Esophagus (tissue), 2 donors: ENCODE data around the gene CERS3. TPM values are rescaled to one million over a fixed set of nuclear protein-coding genes. Genes with fewer than 3 reads are reported as not detected.
"Not testable (repeated sequence)": the region's sequence is repeated elsewhere in the genome, so short reads cannot be mapped to it uniquely, and the experiment has no call there.

ENCODE experiments used
- H3K27ac ChIP-seq, 2 donors: one replicate each; pipeline ENCODE4 v1.5.1; 2013; ENCODE audit warnings: low read depth in 2 of 2, mild to moderate bottlenecking in 2 of 2, inconsistent platforms in 1 of 2, low read length in 1 of 2, moderate library complexity in 1 of 2
- H3K27me3 ChIP-seq, 2 donors: one replicate each; pipeline ENCODE4 v1.6.1; 2013; ENCODE audit warnings: low read length in 2 of 2, control low read depth in 1 of 2, mild to moderate bottlenecking in 1 of 2; ENCODE audit not compliant: insufficient read depth in 2 of 2, control insufficient read depth in 1 of 2
- H3K36me3 ChIP-seq, 2 donors: one replicate each; pipeline ENCODE4 v1.6.1; 2013; ENCODE audit warnings: low read length in 1 of 2; ENCODE audit not compliant: control insufficient read depth in 2 of 2, insufficient read depth in 2 of 2
- H3K4me1 ChIP-seq, 2 donors: one replicate each; pipeline ENCODE4 v1.6.1; 2013; ENCODE audit warnings: low read length in 1 of 2; ENCODE audit not compliant: control insufficient read depth in 2 of 2, insufficient read depth in 2 of 2
- H3K4me3 ChIP-seq, 2 donors: one replicate each; pipeline ENCODE4 v1.5.1; 2013; ENCODE audit warnings: low read length in 2 of 2, mild to moderate bottlenecking in 2 of 2, low read depth in 1 of 2, moderate library complexity in 1 of 2
- H3K9me3 ChIP-seq, 2 donors: one replicate each; pipeline ENCODE4 v1.6.1; 2013; ENCODE audit warnings: mild to moderate bottlenecking in 2 of 2, low read depth in 1 of 2, low read length in 1 of 2, moderate library complexity in 1 of 2; ENCODE audit not compliant: control insufficient read depth in 2 of 2, insufficient read depth in 1 of 2
- WGBS, 2 donors: extraction: QIAGEN DNeasy Blood & Tissue Kit; methylation state at CpG; one replicate each; pipeline ENCODE4 v1.1.7; 2013; 5-methylcytosine and 5-hydroxymethylcytosine counted together
- polyA plus RNA-seq, 2 donors: library from polyadenylated mRNA; stranded (reverse); fragments of 200-250 nt; gene quantifications; one replicate each; pipeline ENCODE4 v1.2.3, GENCODE V29; 2013
- donor health status: healthy with polysubstance abuse.
- donor health status: Bipolar disorder and iron deficiency.

CERS3 gene
- polyA plus RNA-seq, 2 donors = 65.4 to 69.9 TPM

- Histone ChIP-seq H3K27ac (peak overlapping the region; percentile 71 to 76), H3K4me3 (no peak overlapping the region), H3K27me3 (no peaks in the 10 kb centered on the region), H3K4me1 (peaks cover 0 to 4% of the 10 kb centered on the region in 2 donors), H3K36me3 (peaks cover 0 to 4% of the 10 kb centered on the region in 2 donors), H3K9me3 (no peaks in the 10 kb centered on the region)
- 45 to 61% methylated on average over 2 of the region's 2 CpGs for WGBS, 2 donors
These were observed 67.7 kb downstream of the CERS3 start for GRCh38 chr15:100461049-100461448.

GRCh38 chr15:100457201-100457600 lies 71.5 kb downstream of the CERS3 start:
- Histone ChIP-seq H3K36me3 (peaks cover 0 to 4% of the 10 kb centered on the region in 2 donors), H3K4me1 (peaks cover 0 to 4% of the 10 kb centered on the region in 2 donors), H3K9me3 (no peaks in the 10 kb centered on the region), H3K27me3 (no peaks in the 10 kb centered on the region), H3K27ac (no peak overlapping the region), H3K4me3 (no peak overlapping the region)
- WGBS, 2 donors = 68 to 72% methylated on average over 1 of the region's 1 CpG

DNA sequence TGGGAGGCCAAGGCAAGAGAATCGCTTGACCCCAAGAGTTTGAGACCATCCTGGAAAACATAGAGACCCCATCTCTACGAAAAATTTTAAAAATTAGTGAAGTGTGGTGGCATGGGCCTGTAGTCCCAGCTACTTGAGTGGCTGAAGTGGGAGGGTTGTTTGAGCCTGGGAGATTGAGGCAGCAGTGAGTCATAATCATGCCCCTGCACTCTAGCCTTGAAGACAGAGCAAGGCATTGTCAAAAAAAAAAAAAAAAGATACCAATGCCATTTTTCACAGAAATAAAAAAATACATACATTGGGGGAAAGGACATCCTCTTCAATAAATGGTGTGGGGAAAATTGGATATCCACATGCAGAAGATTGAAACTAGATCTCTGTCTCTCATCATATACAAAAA lies 74.6 kb downstream of the CERS3 start:
- no peaks in the 10 kb centered on the region for H3K4me1 ChIP-seq
- WGBS, 2 donors = 69 to 81% methylated on average over 2 of the region's 2 CpGs
- H3K36me3 ChIP-seq = peaks cover 0 to 2% of the 10 kb centered on the region in 2 donors
- H3K27ac ChIP-seq = no peak overlapping the region
- H3K4me3 ChIP-seq = no peak overlapping the region
- H3K9me3 ChIP-seq = peaks cover 0 to 3% of the 10 kb centered on the region in 2 donors
- no peaks in the 10 kb centered on the region for H3K27me3 ChIP-seq

DNA sequence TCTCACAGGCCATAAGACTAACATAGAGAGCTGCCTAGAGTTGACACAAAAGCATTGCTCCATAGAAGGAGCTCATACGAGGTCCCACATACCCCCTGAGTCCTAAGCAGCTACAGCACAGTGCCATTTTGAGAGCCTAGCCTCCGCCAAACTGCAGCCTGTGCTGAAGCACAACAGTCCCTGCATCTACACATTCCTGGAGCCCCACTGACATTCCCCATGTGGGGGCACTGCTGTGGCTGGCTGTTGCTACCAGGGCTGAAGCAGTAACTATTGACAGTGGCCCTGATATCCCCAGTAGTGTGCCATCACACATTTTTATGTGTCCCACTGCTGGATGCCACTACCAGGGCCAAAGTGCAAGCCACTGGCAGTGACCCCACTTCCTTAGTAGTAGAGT lies 80.3 kb downstream of the CERS3 start:
- H3K9me3 ChIP-seq = peaks cover 0 to 9% of the 10 kb centered on the region in 2 donors
- WGBS, 2 donors = 73 to 86% methylated on average over 2 of the region's 2 CpGs
- no peaks in the 10 kb centered on the region for H3K27me3 ChIP-seq
- H3K4me1 ChIP-seq = no peaks in the 10 kb centered on the region
- H3K36me3 ChIP-seq = peaks cover 0 to 10% of the 10 kb centered on the region in 2 donors
- no peak overlapping the region for H3K27ac ChIP-seq
- no peak overlapping the region for H3K4me3 ChIP-seq

DNA sequence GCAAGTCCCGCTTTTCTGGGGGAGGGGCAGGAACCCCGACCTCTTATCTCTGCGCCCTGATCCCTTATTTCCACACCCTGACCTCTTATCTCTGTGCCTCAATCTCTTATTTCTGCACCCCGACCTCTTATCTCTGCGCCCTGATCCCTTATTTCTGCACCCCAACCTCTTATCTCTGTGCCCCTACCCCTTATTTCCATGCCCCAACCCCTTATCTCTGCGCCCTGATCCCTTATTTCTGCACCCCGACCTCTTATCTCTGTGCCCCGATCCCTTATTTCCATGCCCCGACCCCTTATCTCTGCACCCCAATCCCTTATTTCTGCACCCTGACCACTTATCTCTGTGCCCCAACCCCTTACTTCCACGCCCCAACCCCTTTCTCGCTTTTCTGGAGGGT lies 87.7 kb downstream of the CERS3 start:
- WGBS, 2 donors = 80 to 83% methylated on average over 11 of the region's 11 CpGs
- H3K4me1 ChIP-seq, H3K36me3 ChIP-seq, H3K4me3 ChIP-seq, H3K9me3 ChIP-seq, H3K27me3 ChIP-seq, H3K27ac ChIP-seq: not testable (repeated sequence)

GRCh38 chr15:100439514-100439913 lies 89.2 kb downstream of the CERS3 start:
- 56 to 65% methylated on average over 4 of the region's 4 CpGs for WGBS, 2 donors
- Histone ChIP-seq H3K4me1 (peaks cover 0 to 2% of the 10 kb centered on the region in 2 donors), H3K9me3 (no peaks in the 10 kb centered on the region), H3K27ac (no peak overlapping the region), H3K27me3 (no peaks in the 10 kb centered on the region), H3K36me3 (no peaks in the 10 kb centered on the region), H3K4me3 (no peak overlapping the region)

DNA sequence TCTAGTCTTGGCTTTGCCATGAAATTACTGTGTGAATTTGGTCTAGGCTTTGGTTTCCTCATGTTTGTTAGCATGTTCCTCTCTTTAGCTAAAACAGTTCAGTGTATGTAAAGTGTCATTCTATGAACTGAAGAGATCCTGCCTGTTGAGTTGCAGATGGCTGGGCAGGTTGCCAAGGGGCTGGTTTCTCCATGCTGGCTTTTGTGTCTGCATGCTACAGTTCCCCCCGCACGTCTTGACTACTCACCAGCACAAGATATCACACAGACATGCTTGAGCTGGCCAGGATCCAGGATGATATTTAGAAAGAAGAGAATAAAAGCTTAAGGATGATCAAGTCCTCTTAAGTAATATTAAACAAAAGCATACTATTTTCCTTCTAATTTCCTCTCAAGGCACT lies 90.2 kb downstream of the CERS3 start:
- H3K27me3 ChIP-seq = no peaks in the 10 kb centered on the region
- no peak overlapping the region for H3K27ac ChIP-seq
- WGBS, 2 donors = 14 to 27% methylated on average over 2 of the region's 2 CpGs
- H3K4me3 ChIP-seq = no peak overlapping the region
- H3K9me3 ChIP-seq = no peaks in the 10 kb centered on the region
- peaks cover 0 to 2% of the 10 kb centered on the region in 2 donors for H3K4me1 ChIP-seq
- H3K36me3 ChIP-seq = peaks cover 0 to 3% of the 10 kb centered on the region in 2 donors

DNA sequence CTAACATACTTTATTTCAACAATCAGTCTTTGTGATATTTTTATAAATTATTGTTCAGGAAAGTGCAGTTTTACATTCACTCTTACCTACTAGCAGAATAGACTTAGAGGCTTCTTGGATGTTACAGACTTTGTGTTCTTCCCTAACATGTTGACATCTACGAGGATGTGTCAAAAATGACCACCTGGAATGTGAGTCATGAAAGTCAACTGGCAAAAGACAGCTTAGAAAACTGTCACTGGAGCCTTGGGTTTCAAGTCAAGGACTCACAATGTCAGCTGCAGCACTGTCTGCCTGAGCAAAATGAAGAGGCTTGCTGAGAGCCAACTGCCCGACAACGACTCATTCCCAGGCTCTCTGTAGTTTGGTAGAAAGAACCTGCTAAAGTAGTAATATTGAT lies 91.5 kb downstream of the CERS3 start:
- WGBS, 2 donors = 85 to 91% methylated on average over 3 of the region's 3 CpGs
- Histone ChIP-seq H3K4me1 (peaks cover 0 to 2% of the 10 kb centered on the region in 2 donors), H3K36me3 (peaks cover 0 to 5% of the 10 kb centered on the region in 2 donors), H3K27ac (no peak overlapping the region), H3K27me3 (no peaks in the 10 kb centered on the region), H3K9me3 (no peaks in the 10 kb centered on the region), H3K4me3 (no peak overlapping the region)

- no peaks in the 10 kb centered on the region for H3K9me3 ChIP-seq
- no peak overlapping the region for H3K27ac ChIP-seq
- 81 to 92% methylated on average over 6 of the region's 6 CpGs for WGBS, 2 donors
- H3K4me1 ChIP-seq = peaks cover 0 to 2% of the 10 kb centered on the region in 2 donors
- peaks cover 0 to 5% of the 10 kb centered on the region in 2 donors for H3K36me3 ChIP-seq
- no peak overlapping the region for H3K4me3 ChIP-seq
- no peaks in the 10 kb centered on the region for H3K27me3 ChIP-seq
These were observed 94.2 kb downstream of the CERS3 start for GRCh38 chr15:100434561-100434960.

DNA sequence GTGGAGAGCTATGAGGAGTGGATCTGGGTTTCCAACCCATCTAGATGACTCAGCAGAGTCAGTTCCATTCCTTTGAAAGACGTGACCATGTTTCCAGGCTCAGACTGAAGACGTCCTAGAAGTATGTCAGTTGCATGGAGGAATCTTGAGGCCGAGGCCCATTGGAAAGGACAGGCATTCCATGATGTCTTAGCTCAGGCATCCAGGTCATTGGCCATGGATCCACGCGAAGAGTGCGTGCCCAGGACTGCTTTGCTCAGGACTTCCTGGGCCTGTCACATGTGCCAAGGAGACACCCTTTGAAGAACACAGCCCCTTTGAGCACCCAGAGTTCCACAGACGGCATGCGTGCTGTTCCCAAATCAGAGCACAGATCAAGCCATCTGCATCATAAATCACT lies 94.7 kb downstream of the CERS3 start:
- WGBS, 2 donors = 83 to 89% methylated on average over 8 of the region's 8 CpGs
- no peak overlapping the region for H3K27ac ChIP-seq
- no peak overlapping the region for H3K4me3 ChIP-seq

More for the DNA sequence above, 94.7 kb downstream of the CERS3 start:
- Histone ChIP-seq H3K4me1 (peaks cover 0 to 2% of the 10 kb centered on the region in 2 donors), H3K9me3 (no peaks in the 10 kb centered on the region), H3K27me3 (no peaks in the 10 kb centered on the region), H3K36me3 (peaks cover 3 to 5% of the 10 kb centered on the region in 2 donors)
